C4-2B (cell line): ENCODE measurements around the gene NDRG4.

Experiments
- H3K27ac ChIP-seq: fragments of 450-650 bp; 2 replicates; pipeline ENCODE4 v1.5.1; 2017
- CTCF ChIP-seq: fragments of 450-650 bp; conservative IDR thresholded peaks from 2 replicates; pipeline ENCODE4 v1.5.1; 2017; ENCODE audit warnings: mild to moderate bottlenecking
- ZFX ChIP-seq: fragments of 450-650 bp; IDR thresholded peaks from 2 replicates; pipeline ENCODE4 v1.6.1; 2017

The NDRG4 gene

GRCh38 chr16:58492066-58492465, 7.9 kb upstream of the NDRG4 start:
- TF ChIP-seq ZFX (no peak), CTCF (no peak)
- H3K27ac ChIP-seq: no peak overlapping the region

GRCh38 chr16:58492735-58493134, 7.2 kb upstream of the NDRG4 start:
- H3K27ac ChIP-seq: no peak overlapping the region
- TF ChIP-seq ZFX: no peak
- no peak for TF ChIP-seq CTCF

GRCh38 chr16:58493756-58494431, 6.0 kb upstream of the NDRG4 start:
- H3K27ac ChIP-seq: no peak overlapping the region
- TF ChIP-seq CTCF (no peak), ZFX (no peak)

- no peak for TF ChIP-seq ZFX
- TF ChIP-seq CTCF: peak; percentile 71
Measured at GRCh38 chr16:58494981-58495520, 4.9 kb upstream of the NDRG4 start.

GRCh38 chr16:58495521-58496331, 4.2 kb upstream of the NDRG4 start:
- no peak for TF ChIP-seq ZFX
- no peak for TF ChIP-seq CTCF
- H3K27ac ChIP-seq: no peak overlapping the region

More at GRCh38 chr16:58494981-58495520, 4.9 kb upstream of the NDRG4 start:
- no peak overlapping the region for H3K27ac ChIP-seq

- no peak overlapping the region for H3K27ac ChIP-seq
- no peak for TF ChIP-seq CTCF
- TF ChIP-seq ZFX: no peak
Measured at GRCh38 chr16:58497468-58497867, 2.5 kb upstream of the NDRG4 start.

- no peak overlapping the region for H3K27ac ChIP-seq
- no peak for TF ChIP-seq CTCF
- TF ChIP-seq ZFX: no peak
Measured at GRCh38 chr16:58497935-58498334, 2.0 kb upstream of the NDRG4 start.
